GM12891 (cell line): ENCODE results near the gene TRAPPC14.

ENCODE experiments used
- PAX5 ChIP-seq: IDR thresholded peaks from 2 replicates; pipeline ENCODE4 v1.6.1; 2011; ENCODE audit warnings: low read length, moderate library complexity, mild to moderate bottlenecking; ENCODE audit not compliant: insufficient read depth, severe bottlenecking
- POLR2A ChIP-seq: IDR thresholded peaks from 2 replicates; pipeline ENCODE4 v1.6.1; 2011; ENCODE audit warnings: low read depth, low read length, control low read depth
- POLR2AphosphoS5 ChIP-seq: IDR thresholded peaks from 2 replicates; pipeline ENCODE4 v1.6.1; 2011; ENCODE audit warnings: low read depth, low read length, control low read depth
- POU2F2 ChIP-seq: IDR thresholded peaks from 2 replicates; pipeline ENCODE4 v1.6.1; 2011; ENCODE audit warnings: low read depth, mild to moderate bottlenecking, control low read depth, low read length, moderate library complexity
- SPI1 ChIP-seq: IDR thresholded peaks from 2 replicates; pipeline ENCODE4 v1.6.1; 2011; ENCODE audit warnings: low read depth, low read length, control low read depth
- TAF1 ChIP-seq: IDR thresholded peaks from 2 replicates; pipeline ENCODE4 v1.6.1; 2011; ENCODE audit warnings: low read depth, low read length, control low read depth

- TF ChIP-seq POLR2AphosphoS5 (no peak), POLR2A (no peak), TAF1 (no peak), SPI1 (no peak), PAX5 (no peak), POU2F2 (no peak)
Measured at GRCh38 chr7:100120733-100121036, 37.8 kb downstream of the TRAPPC14 start.
